Vagina (tissue), 2 donors: ENCODE measurements around the gene FSTL4. TPM values are rescaled to one million over a fixed set of nuclear protein-coding genes. Genes with fewer than 3 reads are reported as not detected.

Experiments used
- DNase-seq, 2 donors: peaks; one replicate each; pipeline ENCODE4 v3.0.0-alpha.2; 2017; ENCODE audit errors: extremely low spot score in 2 of 2
- H3K27ac ChIP-seq: fragments of 200-600 bp; sonication (generic); one replicate; pipeline ENCODE4 v1.5.1; 2019
- H3K27me3 ChIP-seq: fragments of 200-600 bp; sonication (generic); one replicate; pipeline ENCODE4 v1.5.1; 2019
- H3K36me3 ChIP-seq, 2 donors: fragments of 200-600 bp; sonication (generic); one replicate each; pipeline ENCODE4 v1.5.1; 2017 to 2019
- H3K4me1 ChIP-seq: fragments of 200-600 bp; sonication (generic); one replicate; pipeline ENCODE4 v1.5.1; 2019
- H3K4me3 ChIP-seq, 2 donors: fragments of 200-600 bp; sonication (generic); 1 replicate in 1 of 2; 2 replicates in 1 of 2; pipeline ENCODE4 v1.5.1; 2016 to 2019
- H3K9me3 ChIP-seq: fragments of 200-600 bp; sonication (generic); one replicate; pipeline ENCODE4 v1.5.1; 2019
- POLR2A ChIP-seq, 2 donors: fragments of 450-650 bp; IDR thresholded peaks; one replicate each; pipeline ENCODE4 v1.6.1; 2017; ENCODE audit warnings: antibody characterized with exemption in 2 of 2, mild to moderate bottlenecking in 2 of 2, moderate library complexity in 2 of 2
- POLR2AphosphoS5 ChIP-seq, 2 donors: sonication (generic); formaldehyde crosslinking; IDR thresholded peaks; one replicate each; pipeline ENCODE4 v1.9.0; 2017; ENCODE audit warnings: antibody characterized with exemption in 2 of 2, mild to moderate bottlenecking in 2 of 2, low read depth in 1 of 2; ENCODE audit not compliant: insufficient read depth in 1 of 2
- intact Hi-C: fragments of 100-400 bp; cut with DNase I; formaldehyde crosslinking; loops from one replicate; pipeline ENCODE4 v1.15.1; 2023
- total RNA-seq: library from RNA; depleted of rRNA; stranded (reverse); fragments of >200 nt; gene quantifications from one replicate; pipeline ENCODE4 v1.2.3, GENCODE V29; 2016
- TF ChIP-seq, protein P1 (sequence below), 3 experiments: fragments of 450-650 bp in 2 of 3; fragments of 200-600 bp in 1 of 3; sonication (generic) in 1 of 3; IDR thresholded peaks; one replicate each; pipeline ENCODE4 v1.5.1; 2017 to 2019; ENCODE audit warnings: antibody characterized with exemption in 3 of 3, mild to moderate bottlenecking in 2 of 3, moderate library complexity in 2 of 3

FSTL4 gene
- total RNA-seq, 1 donor from 2014 or later, result 3.7 TPM

- no peak for DNase-seq
- Histone ChIP-seq H3K36me3 (no peaks in the 10 kb centered on the region), H3K9me3 (no peaks in the 10 kb centered on the region), H3K4me1 (no peaks in the 10 kb centered on the region), H3K27ac (no peak overlapping the region), H3K4me3 (no peak overlapping the region), H3K27me3 (no peaks in the 10 kb centered on the region)
- TF ChIP-seq POLR2A (IDR thresholded peaks at IDR 0.05) (no peak), POLR2AphosphoS5 (IDR thresholded peaks at IDR 0.05; ENCODE audit: insufficient read depth in 1 of 2, low read depth in 1 of 2) (no peak)
- TF ChIP-seq, protein P1, sequence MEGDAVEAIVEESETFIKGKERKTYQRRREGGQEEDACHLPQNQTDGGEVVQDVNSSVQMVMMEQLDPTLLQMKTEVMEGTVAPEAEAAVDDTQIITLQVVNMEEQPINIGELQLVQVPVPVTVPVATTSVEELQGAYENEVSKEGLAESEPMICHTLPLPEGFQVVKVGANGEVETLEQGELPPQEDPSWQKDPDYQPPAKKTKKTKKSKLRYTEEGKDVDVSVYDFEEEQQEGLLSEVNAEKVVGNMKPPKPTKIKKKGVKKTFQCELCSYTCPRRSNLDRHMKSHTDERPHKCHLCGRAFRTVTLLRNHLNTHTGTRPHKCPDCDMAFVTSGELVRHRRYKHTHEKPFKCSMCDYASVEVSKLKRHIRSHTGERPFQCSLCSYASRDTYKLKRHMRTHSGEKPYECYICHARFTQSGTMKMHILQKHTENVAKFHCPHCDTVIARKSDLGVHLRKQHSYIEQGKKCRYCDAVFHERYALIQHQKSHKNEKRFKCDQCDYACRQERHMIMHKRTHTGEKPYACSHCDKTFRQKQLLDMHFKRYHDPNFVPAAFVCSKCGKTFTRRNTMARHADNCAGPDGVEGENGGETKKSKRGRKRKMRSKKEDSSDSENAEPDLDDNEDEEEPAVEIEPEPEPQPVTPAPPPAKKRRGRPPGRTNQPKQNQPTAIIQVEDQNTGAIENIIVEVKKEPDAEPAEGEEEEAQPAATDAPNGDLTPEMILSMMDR (IDR thresholded peaks at IDR 0.05), result no peak
- intact Hi-C loops, result no loop called here
These were observed 375.8 kb downstream of the FSTL4 start for GRCh38 chr5:133236541-133236951.

- Histone ChIP-seq H3K27ac (no peak overlapping the region), H3K4me1 (no peaks in the 10 kb centered on the region), H3K4me3 (no peak overlapping the region), H3K36me3 (no peaks in the 10 kb centered on the region), H3K9me3 (no peaks in the 10 kb centered on the region), H3K27me3 (no peaks in the 10 kb centered on the region)
- intact Hi-C loops, result no loop called here
- no peak for DNase-seq
- TF ChIP-seq, protein P1 (IDR thresholded peaks at IDR 0.05), result no peak
- TF ChIP-seq POLR2A (IDR thresholded peaks at IDR 0.05), result no peak
- TF ChIP-seq POLR2AphosphoS5 (IDR thresholded peaks at IDR 0.05; ENCODE audit: insufficient read depth in 1 of 2, low read depth in 1 of 2), result no peak
These were observed 376.5 kb downstream of the FSTL4 start for GRCh38 chr5:133235696-133236426.

DNA sequence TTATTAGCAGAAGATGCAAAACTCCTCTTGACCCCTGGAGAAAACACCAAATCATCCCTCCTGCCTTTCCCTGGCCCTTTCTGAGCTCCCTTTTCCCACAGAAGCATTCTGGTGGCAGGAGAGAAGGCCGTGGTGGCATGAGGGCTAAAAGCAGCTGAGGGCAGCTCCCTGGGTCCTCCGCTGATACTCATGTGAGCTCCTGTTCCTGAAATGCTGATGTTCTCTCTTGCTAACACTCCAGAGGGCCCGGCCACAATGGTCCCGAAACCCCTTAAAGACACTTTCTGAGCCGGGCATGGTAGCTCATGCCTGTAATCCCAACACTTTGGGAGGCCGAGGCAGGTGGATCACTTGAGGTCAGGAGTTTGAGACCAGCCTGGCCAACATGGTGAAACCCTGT lies 377.4 kb downstream of the FSTL4 start:
- DNase-seq, result no peak
- no peaks in the 10 kb centered on the region for H3K36me3 ChIP-seq
- intact Hi-C loops, result no loop called here

GRCh38 chr5:133234273-133234672 lies 378.1 kb downstream of the FSTL4 start:
- TF ChIP-seq POLR2A (IDR thresholded peaks at IDR 0.05) (no peak), POLR2AphosphoS5 (IDR thresholded peaks at IDR 0.05; ENCODE audit: insufficient read depth in 1 of 2, low read depth in 1 of 2) (no peak)
- TF ChIP-seq, protein P1 (IDR thresholded peaks at IDR 0.05), result no peak
- intact Hi-C loops, result no loop called here
- Histone ChIP-seq H3K4me3 (no peak overlapping the region), H3K9me3 (no peaks in the 10 kb centered on the region), H3K36me3 (no peaks in the 10 kb centered on the region), H3K4me1 (no peaks in the 10 kb centered on the region), H3K27ac (no peak overlapping the region), H3K27me3 (no peaks in the 10 kb centered on the region)
- no peak for DNase-seq

More for the DNA sequence above, 377.4 kb downstream of the FSTL4 start:
- no peaks in the 10 kb centered on the region for H3K27me3 ChIP-seq
- TF ChIP-seq, protein P1 (IDR thresholded peaks at IDR 0.05), result no peak
- TF ChIP-seq POLR2A (IDR thresholded peaks at IDR 0.05) (no peak), POLR2AphosphoS5 (IDR thresholded peaks at IDR 0.05; ENCODE audit: insufficient read depth in 1 of 2, low read depth in 1 of 2) (no peak)
- H3K4me3 ChIP-seq, result no peak overlapping the region
- no peak overlapping the region for H3K27ac ChIP-seq
- H3K4me1 ChIP-seq, result no peaks in the 10 kb centered on the region
- H3K9me3 ChIP-seq, result no peaks in the 10 kb centered on the region

- intact Hi-C loops, result no loop called here
- DNase-seq, result no peak
- H3K4me3 ChIP-seq, result no peak overlapping the region
- H3K4me1 ChIP-seq, result no peaks in the 10 kb centered on the region
- TF ChIP-seq POLR2AphosphoS5 (IDR thresholded peaks at IDR 0.05; ENCODE audit: insufficient read depth in 1 of 2, low read depth in 1 of 2) (no peak), POLR2A (IDR thresholded peaks at IDR 0.05) (no peak)
- TF ChIP-seq, protein P1 (IDR thresholded peaks at IDR 0.05), result no peak
- H3K27ac ChIP-seq, result no peak overlapping the region
- H3K36me3 ChIP-seq, result no peaks in the 10 kb centered on the region
- H3K27me3 ChIP-seq, result no peaks in the 10 kb centered on the region
- H3K9me3 ChIP-seq, result no peaks in the 10 kb centered on the region
These were observed 378.7 kb downstream of the FSTL4 start for GRCh38 chr5:133233616-133234015.
